HCEC 1CT (cell line): ENCODE results near the gene GRAMD4.

ENCODE experiments used
- DNase-seq: peaks from one replicate; pipeline ENCODE4 v3.0.0-alpha.2; 2017

GRAMD4 gene

GRCh38 chr22:46659059-46659790 lies 39.0 kb downstream of the GRAMD4 start:
- DNase-seq = no peak

DNA sequence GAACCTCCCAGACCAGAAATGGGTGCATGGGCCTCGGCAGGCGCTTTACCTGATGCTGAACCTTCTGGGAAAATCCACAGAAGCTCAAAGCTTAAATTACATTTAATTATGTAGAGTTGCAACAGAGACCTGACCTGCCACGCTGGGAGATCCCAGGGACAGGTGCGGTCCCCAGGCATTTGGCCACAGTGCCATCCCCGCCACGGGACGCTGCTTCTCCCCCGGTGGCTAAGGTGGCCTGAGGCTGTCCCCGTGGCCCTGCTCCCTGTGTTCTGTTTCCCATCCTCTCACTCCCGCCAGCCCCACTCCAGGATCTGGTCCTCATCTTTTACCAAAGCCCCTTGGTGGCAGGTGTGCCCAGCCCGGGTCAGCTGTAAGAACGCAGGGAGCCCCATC lies 39.6 kb downstream of the GRAMD4 start:
- DNase-seq = no peak

DNA sequence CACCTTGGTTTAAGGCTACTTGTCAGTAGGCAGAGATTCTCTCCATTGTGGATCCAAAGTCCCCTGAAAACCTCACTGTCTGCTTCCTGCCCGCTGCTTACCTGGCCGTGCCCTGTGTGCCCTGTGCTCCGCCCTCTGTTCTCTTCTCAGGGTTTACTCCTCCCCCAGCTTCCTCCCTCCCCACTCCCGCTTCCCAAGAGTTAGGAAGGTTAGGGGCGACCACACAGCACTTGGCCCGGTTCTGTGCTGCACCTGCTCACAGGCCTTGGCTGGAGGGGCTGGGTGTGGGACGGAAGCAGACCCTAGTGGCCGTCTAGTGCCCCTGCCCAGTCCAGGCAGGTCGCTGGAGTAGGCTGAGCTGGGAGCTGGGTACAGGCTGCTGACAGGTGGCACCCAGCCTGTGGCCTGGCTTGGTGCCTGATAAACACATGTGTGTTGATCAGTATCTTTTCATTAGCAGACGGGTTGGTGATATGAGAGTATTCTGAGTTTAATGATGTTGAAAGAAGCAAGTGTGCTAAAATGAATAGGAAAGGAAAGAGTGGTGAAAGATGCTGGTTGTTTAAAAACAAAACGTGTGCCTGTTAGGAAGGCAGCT lies 40.5 kb downstream of the GRAMD4 start:
- DNase-seq = no peak

DNA sequence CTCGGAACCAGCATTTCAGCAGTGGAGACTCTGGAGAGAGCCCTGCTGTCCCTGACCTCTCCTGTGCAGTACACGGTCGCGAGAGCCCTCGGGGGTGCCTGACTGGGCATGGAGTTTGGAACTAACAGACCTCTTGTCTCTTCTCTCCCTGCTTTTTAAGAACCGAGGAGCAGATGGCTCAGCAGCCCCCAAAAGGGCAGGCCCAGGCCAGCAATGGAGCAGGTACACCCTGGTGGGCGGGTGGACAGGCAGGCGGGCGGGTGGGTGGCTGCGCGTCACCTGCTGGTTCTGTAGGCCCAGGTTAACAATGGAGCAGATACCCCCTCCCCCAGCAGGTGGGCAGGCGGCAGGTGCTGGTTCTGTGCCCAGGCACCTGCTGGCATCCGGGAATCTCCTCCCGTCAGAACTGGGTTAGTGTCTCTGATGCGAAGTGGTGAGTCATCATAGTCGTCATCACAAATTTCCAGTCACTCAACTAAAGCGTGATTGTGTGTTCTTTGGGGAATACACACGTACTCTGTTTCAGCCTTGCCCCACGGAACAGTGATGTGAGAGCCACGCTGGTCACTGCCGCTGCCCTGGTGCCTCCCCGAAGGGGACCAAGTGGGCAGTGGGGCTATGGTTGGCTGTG lies 41.1 kb downstream of the GRAMD4 start:
- DNase-seq = peak; percentile 21

DNA sequence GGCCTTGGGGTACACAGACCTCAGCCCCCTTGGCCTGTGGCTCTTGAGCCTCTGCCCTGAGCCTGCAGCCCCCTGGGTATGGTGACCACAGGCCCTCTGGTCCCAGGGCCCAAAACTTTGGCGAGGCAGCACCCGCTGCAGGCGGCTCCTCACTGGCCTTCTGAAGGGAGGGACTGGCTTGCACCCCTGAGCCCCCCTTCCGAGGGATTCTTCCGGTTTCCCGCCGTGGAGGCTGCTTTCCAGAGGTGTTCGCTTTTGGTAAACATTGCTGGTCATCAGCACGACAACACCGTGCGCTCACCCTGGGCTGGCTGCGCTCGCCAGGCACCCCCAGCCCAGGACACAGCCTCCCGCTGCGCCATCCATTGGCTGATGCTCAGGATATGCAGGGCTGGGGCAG lies 42.0 kb downstream of the GRAMD4 start:
- no peak for DNase-seq

DNA sequence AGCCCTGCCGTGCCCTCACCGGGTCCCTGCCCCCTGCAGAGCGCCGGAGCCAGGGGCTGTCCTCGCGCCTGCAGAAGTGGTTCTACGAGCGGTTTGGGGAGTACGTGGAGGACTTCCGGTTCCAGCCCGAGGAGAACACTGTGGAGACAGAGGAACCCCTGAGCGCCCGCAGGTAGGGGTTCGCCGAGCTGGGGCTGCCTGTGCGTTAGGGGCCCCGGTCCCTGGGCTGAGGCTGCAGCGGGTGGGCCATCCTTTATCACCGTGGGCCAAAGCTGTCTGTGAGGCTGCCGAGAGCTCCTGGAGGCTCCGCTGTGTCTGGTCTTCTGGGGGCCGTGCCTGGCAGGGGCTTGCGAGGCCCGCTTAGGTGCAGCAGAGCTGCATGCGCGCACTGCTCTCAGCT lies 42.8 kb downstream of the GRAMD4 start:
- no peak for DNase-seq

GRCh38 chr22:46663436-46664100 lies 43.4 kb downstream of the GRAMD4 start:
- DNase-seq = no peak

DNA sequence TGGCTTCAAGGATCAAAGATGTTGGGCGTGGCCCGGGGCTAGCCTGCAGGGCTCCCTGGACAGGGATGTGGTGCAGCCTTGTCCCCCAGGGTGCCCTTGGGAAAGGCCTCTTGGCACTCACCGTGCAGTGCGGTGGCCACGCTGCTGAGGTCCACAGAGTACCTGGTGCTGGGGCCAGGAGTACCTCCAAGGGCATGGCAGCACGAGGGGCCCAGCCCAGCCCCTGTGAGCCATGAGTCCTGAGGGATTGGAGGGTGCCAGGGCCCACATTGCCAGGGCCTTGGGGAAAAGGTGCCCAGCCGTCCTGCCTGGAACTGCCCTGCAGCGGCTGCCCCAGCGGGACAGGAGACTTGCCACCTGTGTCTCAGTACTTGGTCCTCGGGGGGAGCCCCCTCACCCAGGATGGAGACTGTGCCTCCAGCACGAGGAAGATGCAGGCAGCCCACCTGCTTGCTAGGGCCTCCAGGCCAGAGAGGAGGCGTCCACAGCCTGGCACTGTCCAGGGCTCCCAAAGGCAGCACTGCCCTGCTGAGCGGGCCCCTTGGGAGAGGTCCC lies 44.2 kb downstream of the GRAMD4 start:
- DNase-seq = no peak

DNA sequence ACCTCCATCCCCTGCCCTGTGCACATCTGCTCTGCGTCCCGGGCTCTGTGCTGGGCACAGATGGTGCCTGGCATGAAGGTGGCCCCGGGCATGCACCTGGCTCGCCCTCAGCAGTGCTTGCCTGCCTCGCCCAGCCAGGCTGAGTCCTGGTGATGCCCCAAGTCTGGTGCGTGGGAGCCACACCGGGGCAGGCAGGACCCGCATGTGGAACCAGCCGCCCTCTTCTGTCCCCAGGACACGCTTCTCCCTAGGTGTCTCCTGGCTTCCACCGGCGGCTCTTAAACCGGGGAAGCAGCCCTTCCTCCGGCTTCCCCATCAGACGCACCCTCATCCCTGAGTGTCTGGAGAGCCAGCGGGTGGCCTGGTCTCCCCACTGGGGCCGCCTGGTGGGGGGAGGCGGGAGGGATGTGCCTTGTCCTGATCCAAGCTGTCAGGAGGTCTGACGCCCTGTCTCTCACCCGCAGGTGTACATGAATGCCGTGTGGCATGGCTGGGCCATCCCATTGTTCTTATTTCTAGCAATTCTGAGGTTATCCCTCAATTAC lies 45.0 kb downstream of the GRAMD4 start:
- DNase-seq = no peak

- DNase-seq = no peak
These were observed 45.6 kb downstream of the GRAMD4 start for GRCh38 chr22:46665751-46666280.

DNA sequence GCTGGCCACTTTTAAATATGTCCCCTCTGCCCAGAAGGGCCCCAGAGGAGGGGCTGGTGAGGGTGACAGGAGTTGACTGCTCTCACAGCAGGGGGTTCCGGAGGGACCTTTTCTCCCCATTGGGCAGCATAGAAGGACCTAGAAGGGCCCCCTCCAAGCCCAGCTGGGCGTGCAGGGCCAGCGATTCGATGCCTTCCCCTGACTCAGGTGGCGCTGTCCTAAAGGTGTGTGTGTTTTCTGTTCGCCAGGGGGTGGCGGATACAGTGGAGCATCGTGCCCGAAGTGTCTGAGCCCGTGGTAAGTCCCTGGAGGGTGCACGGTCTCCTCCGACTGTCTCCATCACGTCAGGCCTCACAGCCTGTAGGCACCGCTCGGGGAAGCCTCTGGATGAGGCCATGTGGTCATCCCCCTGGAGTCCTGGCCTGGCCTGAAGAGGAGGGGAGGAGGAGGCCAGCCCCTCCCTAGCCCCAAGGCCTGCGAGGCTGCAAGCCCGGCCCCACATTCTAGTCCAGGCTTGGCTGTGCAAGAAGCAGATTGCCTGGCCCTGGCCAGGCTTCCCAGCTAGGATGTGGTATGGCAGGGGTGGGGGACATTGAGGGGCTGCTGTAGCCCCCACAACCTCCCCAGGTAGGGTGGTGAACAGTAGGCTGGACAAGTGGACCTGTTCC lies 46.5 kb downstream of the GRAMD4 start:
- no peak for DNase-seq

DNA sequence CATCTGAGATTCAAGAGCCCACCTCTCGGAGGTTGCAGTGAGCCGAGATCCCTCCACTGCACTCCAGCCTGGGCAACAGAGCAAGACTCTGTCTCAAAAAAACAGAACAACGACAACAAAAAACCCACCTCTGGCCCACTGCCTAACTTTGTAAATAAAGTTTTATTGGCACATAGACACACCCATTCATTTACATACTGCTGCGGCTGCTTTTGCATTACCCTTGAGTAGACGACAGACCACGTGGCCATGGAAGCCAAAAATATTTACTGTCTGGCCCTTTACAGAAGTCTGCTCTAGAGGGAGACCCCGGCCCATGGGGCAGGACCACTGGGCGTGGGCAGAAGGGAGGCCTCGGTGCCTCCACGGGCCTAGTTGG lies 47.0 kb downstream of the GRAMD4 start:
- no peak for DNase-seq

- DNase-seq = no peak
These were observed 47.9 kb downstream of the GRAMD4 start for GRCh38 chr22:46668116-46668515.

DNA sequence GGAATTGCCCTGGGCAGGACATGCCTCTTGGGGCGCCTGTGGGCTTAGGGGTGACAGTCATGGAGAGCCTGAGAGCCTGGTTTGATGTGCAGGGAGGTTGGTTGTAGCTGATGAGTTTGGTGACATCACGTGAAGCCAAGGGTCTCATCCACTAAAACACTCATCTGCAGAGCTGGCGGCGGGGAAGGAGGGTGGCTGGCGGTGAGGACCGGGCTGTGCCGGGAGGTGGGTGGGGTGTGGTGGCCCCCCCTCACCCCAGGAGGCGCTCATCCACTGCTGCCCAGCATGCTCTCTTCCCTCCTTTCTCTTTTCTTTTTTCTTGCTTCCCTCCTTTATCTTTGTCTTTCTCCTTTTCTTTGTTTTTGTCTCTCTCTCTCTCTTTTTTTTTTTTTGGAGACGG lies 49.0 kb downstream of the GRAMD4 start:
- DNase-seq = no peak

DNA sequence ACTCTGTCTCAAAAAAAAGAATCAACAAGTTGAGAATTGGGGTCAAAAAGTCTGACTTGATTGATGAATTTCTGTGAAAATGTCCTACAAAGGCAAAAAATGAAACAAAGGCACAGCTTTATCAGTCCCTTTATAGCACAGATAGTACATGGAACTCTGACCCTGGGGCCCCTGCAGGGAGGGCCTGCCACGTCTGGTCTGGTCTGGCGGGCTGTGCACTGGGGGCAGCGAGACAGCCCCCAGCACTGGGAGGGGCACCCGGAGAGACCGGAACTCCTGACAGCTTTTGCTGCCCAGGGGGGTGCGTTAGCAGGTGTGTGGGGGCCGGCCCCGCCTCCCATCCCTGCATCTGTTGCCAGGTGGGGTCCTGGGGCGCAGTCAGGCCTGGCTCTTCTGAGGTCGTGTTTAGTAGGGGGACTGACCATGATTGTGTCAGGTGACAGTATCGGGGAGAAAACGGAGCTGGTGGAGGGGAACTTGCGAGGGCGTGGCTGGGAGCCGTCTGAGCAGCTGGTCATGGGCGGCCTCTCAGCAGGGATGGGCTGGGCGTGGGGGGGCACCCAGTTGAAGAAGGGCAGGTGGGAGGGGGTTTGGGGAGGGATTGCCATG lies 51.7 kb downstream of the GRAMD4 start:
- no peak for DNase-seq

DNA sequence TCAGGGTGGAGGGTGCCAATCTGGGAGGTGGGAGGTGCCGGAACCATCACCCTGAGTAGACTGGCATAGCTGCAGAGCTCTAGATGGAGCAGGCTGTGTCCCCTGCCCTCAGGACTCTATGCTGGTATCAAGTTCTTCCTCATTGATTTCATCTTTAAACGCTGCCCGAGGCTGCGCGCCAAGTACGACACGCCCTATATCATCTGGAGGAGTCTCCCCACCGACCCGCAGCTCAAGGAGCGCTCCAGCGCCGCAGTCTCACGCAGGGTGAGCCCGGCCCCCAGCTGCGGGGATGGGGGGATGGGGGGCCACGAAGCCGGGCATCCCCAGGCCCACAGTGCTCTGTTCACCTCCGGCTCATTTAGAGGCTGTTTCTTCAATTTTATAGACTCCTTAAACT lies 52.5 kb downstream of the GRAMD4 start:
- no peak for DNase-seq

DNA sequence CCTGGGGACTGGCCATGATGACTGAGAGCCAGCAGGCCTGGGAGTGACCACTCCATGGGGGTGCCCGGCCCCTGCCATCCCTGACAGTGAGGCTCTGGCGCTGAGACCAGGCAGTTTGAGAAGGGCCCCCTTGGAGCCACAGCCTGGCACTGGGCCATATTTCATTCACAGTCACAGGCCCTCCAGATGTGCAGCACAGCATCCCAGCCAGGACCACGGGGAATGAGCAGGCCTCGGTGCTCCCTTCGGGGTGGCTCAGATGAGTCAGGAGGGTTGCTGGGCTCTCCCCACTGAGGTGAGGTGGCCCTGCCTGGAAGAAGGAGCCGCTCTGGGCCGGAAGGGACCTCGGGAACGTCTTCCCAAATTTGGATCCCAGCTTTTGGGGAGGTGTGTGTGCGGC lies 53.0 kb downstream of the GRAMD4 start:
- DNase-seq = no peak

DNA sequence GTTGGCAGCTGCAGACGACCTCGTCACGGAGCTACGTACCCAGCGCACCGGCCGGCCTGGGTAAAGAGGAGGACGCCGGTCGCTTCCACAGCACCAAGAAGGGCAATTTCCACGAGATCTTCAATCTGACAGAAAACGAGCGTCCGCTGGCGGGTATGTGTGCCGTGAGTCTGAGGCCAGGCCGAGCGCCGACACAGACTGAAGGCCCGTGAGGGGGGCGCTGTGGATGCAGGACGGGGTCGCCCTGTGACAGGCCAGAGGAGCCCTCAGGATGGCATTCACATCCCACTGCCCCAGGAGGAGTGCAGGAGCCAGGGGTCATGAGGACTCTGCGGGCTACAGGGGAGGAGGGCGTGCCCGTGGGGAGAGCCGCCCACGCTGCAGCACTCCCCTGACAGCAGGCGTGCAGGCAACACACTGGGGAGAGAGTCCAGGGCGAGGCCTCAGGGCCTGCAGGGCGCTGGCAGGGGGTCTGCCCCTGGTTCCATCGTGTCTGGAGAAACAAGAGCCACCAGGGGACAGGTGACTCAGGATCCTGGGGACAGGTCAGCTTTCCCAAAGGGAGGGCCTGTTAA lies 53.6 kb downstream of the GRAMD4 start:
- DNase-seq = no peak

DNA sequence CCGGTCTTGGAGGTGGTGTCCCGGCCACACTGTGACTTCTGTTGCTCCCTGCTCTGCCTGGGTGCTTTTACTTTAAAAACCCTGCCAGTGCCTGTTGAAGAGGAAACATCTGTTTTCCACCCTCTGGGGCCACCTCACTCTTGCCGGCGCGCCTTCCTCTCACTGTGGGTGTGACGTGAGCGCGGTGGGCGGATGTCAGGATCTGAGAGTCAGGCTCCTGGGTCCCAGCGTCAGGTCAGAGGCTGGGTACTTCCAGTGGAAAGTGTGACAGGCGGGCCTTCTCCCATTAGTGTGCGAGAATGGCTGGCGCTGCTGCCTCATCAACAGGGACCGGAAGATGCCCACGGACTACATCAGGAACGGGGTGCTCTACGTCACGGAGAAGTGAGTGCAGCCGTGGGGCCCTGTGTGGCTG lies 54.2 kb downstream of the GRAMD4 start:
- no peak for DNase-seq

DNA sequence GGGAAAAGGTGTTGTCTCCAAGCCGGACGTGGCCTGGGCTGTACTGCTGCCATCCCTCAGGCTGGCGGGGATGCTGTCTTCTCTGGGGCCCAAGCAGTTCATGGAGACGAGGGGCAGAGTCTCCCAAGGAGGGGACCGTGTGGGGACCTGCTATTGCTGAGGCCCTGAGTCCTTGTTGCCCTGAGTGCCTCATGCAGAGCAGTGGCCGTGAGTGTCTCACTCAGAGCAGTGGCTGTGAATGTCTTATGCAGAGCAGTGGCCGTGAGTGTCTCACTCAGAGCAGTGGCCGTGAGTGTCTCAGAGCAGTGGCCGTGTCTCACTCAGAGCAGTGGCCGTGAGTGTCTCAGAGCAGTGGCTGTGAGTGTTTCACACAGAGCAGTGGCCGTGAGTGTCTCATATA lies 54.7 kb downstream of the GRAMD4 start:
- DNase-seq = no peak

DNA sequence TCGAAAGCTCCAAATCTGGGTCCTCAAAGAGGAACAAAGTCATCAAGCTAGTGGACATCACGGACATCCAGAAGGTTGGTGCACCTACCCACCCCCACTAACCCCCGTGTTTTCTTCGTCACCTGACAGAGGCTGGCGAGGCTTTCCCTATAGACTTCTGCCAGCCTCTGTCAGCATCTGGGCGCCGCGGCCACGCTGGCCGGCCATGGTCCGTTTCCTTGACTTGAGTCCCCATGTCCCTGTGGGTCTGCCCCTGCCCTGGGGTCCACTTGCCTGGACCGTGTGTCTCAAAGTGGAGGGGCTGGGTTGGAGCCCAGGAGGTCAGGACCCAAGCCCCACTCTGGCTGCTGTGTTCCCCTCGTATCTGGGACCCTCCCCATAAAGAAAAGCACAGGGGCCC lies 55.3 kb downstream of the GRAMD4 start:
- DNase-seq = no peak

DNA sequence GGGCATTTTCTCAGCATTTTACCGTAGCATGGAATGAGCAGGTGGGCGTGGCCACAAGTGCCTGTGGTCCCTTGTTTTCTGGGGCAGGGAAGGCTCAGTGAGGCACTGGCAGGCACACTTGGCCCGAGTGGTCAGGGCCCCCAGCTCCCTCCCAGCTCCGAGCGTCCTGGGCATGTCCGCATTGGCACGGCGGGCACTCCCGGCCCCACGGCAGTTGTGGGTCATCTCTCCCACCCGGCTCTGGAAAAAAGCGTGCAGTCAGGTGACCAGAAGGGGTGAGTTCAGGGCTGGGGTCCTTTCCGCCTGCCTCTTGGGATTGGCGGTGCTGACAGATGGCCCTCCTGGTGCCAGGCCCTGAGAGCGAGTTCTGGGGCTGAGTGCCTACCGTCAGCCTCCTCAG lies 55.8 kb downstream of the GRAMD4 start:
- DNase-seq = no peak
